ENCODE measurements around the gene CDK14. TPM values are rescaled to one million over a fixed set of nuclear protein-coding genes. Genes with fewer than 3 reads are reported as not detected.

CDK14 gene
- total and polyA plus RNA-seq, 9 donors: 12.6 to 54.1 (median 43.8) TPM

DNA sequence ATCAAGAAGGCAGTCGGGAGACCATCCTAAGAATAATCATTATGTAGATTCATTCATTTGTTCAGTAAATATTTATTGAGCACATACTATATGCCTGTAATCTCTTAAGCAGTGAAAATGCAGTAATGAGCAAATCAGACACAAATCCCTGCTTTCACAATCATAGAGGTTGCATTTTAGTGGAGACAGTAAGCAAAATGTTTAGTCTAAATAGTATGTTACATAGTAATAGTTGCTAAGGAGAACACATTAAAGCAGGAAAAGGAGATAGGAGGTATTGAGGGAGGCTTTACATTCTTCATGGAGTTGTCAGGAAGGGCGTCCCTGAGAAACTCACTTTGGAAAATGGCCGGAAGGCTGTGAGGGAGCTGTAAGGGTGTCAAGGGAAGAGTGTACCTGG is 79.9 kb downstream of the CDK14 start:
- TF ChIP-seq, protein P1, sequence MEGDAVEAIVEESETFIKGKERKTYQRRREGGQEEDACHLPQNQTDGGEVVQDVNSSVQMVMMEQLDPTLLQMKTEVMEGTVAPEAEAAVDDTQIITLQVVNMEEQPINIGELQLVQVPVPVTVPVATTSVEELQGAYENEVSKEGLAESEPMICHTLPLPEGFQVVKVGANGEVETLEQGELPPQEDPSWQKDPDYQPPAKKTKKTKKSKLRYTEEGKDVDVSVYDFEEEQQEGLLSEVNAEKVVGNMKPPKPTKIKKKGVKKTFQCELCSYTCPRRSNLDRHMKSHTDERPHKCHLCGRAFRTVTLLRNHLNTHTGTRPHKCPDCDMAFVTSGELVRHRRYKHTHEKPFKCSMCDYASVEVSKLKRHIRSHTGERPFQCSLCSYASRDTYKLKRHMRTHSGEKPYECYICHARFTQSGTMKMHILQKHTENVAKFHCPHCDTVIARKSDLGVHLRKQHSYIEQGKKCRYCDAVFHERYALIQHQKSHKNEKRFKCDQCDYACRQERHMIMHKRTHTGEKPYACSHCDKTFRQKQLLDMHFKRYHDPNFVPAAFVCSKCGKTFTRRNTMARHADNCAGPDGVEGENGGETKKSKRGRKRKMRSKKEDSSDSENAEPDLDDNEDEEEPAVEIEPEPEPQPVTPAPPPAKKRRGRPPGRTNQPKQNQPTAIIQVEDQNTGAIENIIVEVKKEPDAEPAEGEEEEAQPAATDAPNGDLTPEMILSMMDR (IDR thresholded peaks at IDR 0.05): no peak
- TF ChIP-seq EP300 (IDR thresholded peaks at IDR 0.05): no peak
- no peak for TF ChIP-seq POLR2A (IDR thresholded peaks at IDR 0.05)
- H3K27me3 ChIP-seq: no peaks in the 10 kb centered on the region
- WGBS, 3 donors: 93 to 96% (median 94%) methylated on average over 3 of the region's 3 CpGs
- intact Hi-C loops (cut with DNase I): no loop called here
- no peak overlapping the region for H3K4me3 ChIP-seq
- no peak overlapping the region for H3K27ac ChIP-seq
- H3K4me1 ChIP-seq (ENCODE audit: insufficient read depth): peaks cover 2% of the 10 kb centered on the region
- no peaks in the 10 kb centered on the region for H3K9me3 ChIP-seq
- H3K36me3 ChIP-seq: no peaks in the 10 kb centered on the region
- DNase-seq: no peak

DNA sequence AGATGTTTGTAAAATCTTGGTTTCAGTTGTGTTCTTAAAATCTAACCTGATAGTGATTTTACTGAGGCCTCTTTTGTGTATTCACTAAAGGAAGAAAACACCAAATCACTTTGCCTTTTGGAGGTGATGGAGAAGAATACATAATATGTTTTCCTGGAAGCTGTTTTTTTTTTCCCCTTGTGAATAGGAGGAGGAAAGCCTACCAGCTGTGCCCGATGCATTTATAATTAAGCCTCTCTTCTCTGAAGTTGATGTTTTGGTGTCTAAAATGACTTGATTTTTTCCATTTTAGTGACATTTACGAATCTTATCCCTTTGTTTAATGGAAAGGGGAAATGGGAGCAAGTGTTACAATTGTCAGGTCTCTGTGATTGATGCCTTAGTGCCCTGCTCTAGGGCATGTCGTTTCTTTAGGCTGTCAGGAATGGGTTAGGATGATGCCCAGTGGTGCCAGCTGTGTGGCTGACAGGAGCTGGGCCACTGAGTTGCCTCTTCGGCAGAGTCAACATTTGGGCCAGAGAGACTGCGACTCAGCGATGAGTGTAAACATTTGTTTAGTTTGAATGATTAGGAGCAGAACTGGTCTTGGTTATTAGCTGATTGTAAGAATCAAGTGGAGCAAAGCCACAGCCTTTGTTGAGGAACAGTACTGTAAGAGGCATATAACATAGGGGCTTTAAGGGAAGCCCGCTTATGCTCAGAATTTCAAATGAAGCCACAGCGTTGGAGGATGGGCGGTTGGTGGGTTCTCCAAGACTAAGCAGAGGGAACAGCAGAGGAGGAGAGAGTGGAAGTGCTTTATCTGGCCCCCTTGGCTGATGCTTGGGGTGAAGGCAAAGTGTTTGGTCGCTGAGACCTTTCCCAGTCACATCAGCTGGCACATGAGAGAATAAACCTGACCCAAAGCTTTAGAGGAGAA is 81.6 kb downstream of the CDK14 start:
- intact Hi-C loops (cut with DNase I): no loop called here
- no peak overlapping the region for H3K4me3 ChIP-seq
- peaks cover 2% of the 10 kb centered on the region for H3K4me1 ChIP-seq (ENCODE audit: insufficient read depth)
- no peak for TF ChIP-seq POLR2A (IDR thresholded peaks at IDR 0.05)
- no peak for TF ChIP-seq EP300 (IDR thresholded peaks at IDR 0.05)
- TF ChIP-seq, protein P1 (IDR thresholded peaks at IDR 0.05): no peak
- DNase-seq: no peak
- 67 to 73% (median 67%) methylated on average over 10 of the region's 10 CpGs for WGBS, 3 donors
- no peaks in the 10 kb centered on the region for H3K27me3 ChIP-seq
- no peaks in the 10 kb centered on the region for H3K36me3 ChIP-seq
- no peaks in the 10 kb centered on the region for H3K9me3 ChIP-seq
- H3K27ac ChIP-seq: no peak overlapping the region

DNA sequence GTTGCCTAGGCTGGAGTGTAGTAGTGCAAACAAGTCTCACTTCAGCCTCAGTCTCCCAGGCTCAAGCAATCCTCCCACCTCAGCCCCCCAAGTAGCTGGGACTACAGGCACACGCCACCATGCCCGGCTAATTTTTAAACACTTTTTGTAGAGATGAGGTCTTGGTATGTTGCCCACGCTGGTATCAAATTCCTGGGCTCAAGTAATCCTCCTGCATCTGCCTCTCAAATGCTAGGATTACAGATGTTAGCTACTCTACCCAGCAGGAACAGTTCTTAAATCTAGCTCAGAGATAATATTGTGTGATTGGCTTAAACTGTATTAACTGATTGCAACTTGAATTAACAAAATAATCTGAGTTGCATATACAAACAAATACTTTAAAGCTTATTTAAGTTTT is 82.9 kb downstream of the CDK14 start:
- no peaks in the 10 kb centered on the region for H3K27me3 ChIP-seq
- H3K4me1 ChIP-seq (ENCODE audit: insufficient read depth): peaks cover 2% of the 10 kb centered on the region
- no peak for TF ChIP-seq POLR2A (IDR thresholded peaks at IDR 0.05)
- H3K4me3 ChIP-seq: no peak overlapping the region
- intact Hi-C loops (cut with DNase I): no loop called here
- no peak overlapping the region for H3K27ac ChIP-seq
- no peaks in the 10 kb centered on the region for H3K9me3 ChIP-seq
- H3K36me3 ChIP-seq: no peaks in the 10 kb centered on the region
- 55 to 64% (median 57%) methylated on average over 3 of the region's 3 CpGs for WGBS, 3 donors
- no peak for DNase-seq

DNA sequence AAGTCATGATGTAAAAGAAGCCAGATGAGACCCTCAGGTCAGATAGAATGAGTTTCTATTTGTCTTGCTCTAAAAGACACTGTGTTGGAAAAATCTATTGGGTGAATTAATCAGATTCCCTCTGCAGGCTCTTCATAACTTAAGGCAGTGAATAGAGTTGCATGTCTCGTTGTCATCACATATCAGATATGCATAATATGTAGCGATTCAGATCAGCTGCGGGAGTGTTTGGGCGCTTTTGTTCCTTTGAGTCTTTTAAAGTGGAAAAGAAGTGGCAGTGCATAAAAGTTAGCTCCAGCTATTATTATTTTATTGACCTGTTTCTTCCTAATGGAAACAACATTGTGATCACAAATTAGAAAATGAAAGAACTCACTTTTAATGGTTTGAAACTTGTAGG is 84.4 kb downstream of the CDK14 start:
- intact Hi-C loops (cut with DNase I): no loop called here

More for the DNA sequence above, 84.4 kb downstream of the CDK14 start:
- no peaks in the 10 kb centered on the region for H3K9me3 ChIP-seq
- H3K27ac ChIP-seq: no peak overlapping the region
- WGBS, 3 donors: 96 to 99% (median 98%) methylated on average over 4 of the region's 4 CpGs
- no peak for DNase-seq
- TF ChIP-seq POLR2A (IDR thresholded peaks at IDR 0.05) (no peak), EP300 (IDR thresholded peaks at IDR 0.05) (no peak)
- TF ChIP-seq, protein P1 (IDR thresholded peaks at IDR 0.05): no peak
- H3K4me1 ChIP-seq (ENCODE audit: insufficient read depth): peaks cover 2% of the 10 kb centered on the region
- H3K36me3 ChIP-seq: no peaks in the 10 kb centered on the region
- H3K4me3 ChIP-seq: no peak overlapping the region
- no peaks in the 10 kb centered on the region for H3K27me3 ChIP-seq

Measured in ovary (tissue), 9 donors.